ENCODE results near the gene MAGEA2B.

DNA sequence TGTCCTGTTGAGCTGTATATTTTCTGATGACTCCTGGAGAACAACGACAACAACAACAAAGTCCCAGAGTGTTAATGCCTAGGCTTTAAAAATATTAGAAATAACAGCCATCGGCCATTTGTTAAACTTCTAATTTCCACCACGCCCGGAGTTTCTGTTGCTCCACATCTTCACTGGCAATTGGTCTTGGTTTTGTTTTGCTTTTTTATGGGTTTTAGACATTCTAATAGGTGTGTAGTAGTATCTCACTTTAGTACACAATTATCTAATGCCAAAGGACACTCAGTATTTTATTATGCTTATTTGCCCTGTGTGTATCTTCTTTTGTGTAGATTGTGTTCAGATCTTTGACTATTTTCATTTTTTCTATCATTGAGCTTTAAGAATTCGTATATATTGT, 24.1 kb downstream of the MAGEA2B start:
- TF ChIP-seq GABPA (IDR thresholded peaks at IDR 0.05 in 1 of 2, conservative IDR thresholded peaks at IDR 0.05 in 1 of 2) (no peak), RAD21 (IDR thresholded peaks at IDR 0.05) (no peak), TAF1 (conservative IDR thresholded peaks at IDR 0.05) (no peak), JUND (IDR thresholded peaks at IDR 0.05) (no peak), YY1 (IDR thresholded peaks at IDR 0.05) (no peak), HNF4G (IDR thresholded peaks at IDR 0.05) (no peak), HNF4A (conservative IDR thresholded peaks at IDR 0.05) (no peak)
- TF ChIP-seq, protein P1, sequence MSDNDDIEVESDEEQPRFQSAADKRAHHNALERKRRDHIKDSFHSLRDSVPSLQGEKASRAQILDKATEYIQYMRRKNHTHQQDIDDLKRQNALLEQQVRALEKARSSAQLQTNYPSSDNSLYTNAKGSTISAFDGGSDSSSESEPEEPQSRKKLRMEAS (IDR thresholded peaks at IDR 0.05): no peak
- TF ChIP-seq, protein P2, sequence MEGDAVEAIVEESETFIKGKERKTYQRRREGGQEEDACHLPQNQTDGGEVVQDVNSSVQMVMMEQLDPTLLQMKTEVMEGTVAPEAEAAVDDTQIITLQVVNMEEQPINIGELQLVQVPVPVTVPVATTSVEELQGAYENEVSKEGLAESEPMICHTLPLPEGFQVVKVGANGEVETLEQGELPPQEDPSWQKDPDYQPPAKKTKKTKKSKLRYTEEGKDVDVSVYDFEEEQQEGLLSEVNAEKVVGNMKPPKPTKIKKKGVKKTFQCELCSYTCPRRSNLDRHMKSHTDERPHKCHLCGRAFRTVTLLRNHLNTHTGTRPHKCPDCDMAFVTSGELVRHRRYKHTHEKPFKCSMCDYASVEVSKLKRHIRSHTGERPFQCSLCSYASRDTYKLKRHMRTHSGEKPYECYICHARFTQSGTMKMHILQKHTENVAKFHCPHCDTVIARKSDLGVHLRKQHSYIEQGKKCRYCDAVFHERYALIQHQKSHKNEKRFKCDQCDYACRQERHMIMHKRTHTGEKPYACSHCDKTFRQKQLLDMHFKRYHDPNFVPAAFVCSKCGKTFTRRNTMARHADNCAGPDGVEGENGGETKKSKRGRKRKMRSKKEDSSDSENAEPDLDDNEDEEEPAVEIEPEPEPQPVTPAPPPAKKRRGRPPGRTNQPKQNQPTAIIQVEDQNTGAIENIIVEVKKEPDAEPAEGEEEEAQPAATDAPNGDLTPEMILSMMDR (IDR thresholded peaks at IDR 0.05; ENCODE audit: low read depth, low read length, missing input control): no peak
- TF ChIP-seq, protein P3, sequence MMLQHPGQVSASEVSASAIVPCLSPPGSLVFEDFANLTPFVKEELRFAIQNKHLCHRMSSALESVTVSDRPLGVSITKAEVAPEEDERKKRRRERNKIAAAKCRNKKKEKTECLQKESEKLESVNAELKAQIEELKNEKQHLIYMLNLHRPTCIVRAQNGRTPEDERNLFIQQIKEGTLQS (IDR thresholded peaks at IDR 0.05): no peak
- TF ChIP-seq, protein P4, sequence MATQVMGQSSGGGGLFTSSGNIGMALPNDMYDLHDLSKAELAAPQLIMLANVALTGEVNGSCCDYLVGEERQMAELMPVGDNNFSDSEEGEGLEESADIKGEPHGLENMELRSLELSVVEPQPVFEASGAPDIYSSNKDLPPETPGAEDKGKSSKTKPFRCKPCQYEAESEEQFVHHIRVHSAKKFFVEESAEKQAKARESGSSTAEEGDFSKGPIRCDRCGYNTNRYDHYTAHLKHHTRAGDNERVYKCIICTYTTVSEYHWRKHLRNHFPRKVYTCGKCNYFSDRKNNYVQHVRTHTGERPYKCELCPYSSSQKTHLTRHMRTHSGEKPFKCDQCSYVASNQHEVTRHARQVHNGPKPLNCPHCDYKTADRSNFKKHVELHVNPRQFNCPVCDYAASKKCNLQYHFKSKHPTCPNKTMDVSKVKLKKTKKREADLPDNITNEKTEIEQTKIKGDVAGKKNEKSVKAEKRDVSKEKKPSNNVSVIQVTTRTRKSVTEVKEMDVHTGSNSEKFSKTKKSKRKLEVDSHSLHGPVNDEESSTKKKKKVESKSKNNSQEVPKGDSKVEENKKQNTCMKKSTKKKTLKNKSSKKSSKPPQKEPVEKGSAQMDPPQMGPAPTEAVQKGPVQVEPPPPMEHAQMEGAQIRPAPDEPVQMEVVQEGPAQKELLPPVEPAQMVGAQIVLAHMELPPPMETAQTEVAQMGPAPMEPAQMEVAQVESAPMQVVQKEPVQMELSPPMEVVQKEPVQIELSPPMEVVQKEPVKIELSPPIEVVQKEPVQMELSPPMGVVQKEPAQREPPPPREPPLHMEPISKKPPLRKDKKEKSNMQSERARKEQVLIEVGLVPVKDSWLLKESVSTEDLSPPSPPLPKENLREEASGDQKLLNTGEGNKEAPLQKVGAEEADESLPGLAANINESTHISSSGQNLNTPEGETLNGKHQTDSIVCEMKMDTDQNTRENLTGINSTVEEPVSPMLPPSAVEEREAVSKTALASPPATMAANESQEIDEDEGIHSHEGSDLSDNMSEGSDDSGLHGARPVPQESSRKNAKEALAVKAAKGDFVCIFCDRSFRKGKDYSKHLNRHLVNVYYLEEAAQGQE (IDR thresholded peaks at IDR 0.05): no peak
- TF ChIP-seq, protein P5, sequence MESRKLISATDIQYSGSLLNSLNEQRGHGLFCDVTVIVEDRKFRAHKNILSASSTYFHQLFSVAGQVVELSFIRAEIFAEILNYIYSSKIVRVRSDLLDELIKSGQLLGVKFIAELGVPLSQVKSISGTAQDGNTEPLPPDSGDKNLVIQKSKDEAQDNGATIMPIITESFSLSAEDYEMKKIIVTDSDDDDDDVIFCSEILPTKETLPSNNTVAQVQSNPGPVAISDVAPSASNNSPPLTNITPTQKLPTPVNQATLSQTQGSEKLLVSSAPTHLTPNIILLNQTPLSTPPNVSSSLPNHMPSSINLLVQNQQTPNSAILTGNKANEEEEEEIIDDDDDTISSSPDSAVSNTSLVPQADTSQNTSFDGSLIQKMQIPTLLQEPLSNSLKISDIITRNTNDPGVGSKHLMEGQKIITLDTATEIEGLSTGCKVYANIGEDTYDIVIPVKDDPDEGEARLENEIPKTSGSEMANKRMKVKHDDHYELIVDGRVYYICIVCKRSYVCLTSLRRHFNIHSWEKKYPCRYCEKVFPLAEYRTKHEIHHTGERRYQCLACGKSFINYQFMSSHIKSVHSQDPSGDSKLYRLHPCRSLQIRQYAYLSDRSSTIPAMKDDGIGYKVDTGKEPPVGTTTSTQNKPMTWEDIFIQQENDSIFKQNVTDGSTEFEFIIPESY (IDR thresholded peaks at IDR 0.05): no peak

Measured in liver (tissue), 3 donors.